ENCODE results near the gene CYS1.

GRCh38 chr2:10067881-10068280, 12.3 kb downstream of the CYS1 start:
- TF ChIP-seq CTCF (IDR thresholded peaks at IDR 0.05): no peak
- TF ChIP-seq POLR2A (IDR thresholded peaks at IDR 0.05): no peak
